Left lung (tissue), 10 donors: ENCODE results near the gene CALHM3. TPM values are rescaled to one million over a fixed set of nuclear protein-coding genes. Genes with fewer than 3 reads are reported as not detected.

Experiments
- ATAC-seq: fragments of 200-7000 bp; cut with Tn5 transposase; one replicate; pipeline ENCODE4 v1.9.1; 2020; ENCODE audit warnings: moderate library complexity
- DNase-seq, 4 donors: peaks; one replicate each; pipeline ENCODE4 v3.0.0-alpha.2; 2013 to 2020
- H3K27ac ChIP-seq, 2 donors: fragments of 200-600 bp; sonication (generic) in 1 of 2; one replicate each; pipeline versions ENCODE4 v1.5.0 to v1.8.0; 2020 to 2021
- H3K27me3 ChIP-seq, 2 donors: fragments of 200-600 bp; sonication (generic) in 1 of 2; one replicate each; pipeline versions ENCODE4 v1.5.0 to v1.8.0; 2020 to 2021
- H3K36me3 ChIP-seq, 2 donors: fragments of 200-600 bp; sonication (generic) in 1 of 2; one replicate each; pipeline versions ENCODE4 v1.5.0 to v1.8.0; 2020 to 2021
- H3K4me1 ChIP-seq, 2 donors: fragments of 200-600 bp; one replicate each; pipeline ENCODE4 v1.8.0; 2021
- H3K4me3 ChIP-seq, 2 donors: fragments of 200-600 bp; sonication (generic) in 1 of 2; one replicate each; pipeline versions ENCODE4 v1.5.0 to v1.8.0; 2020 to 2021; ENCODE audit warnings: mild to moderate bottlenecking in 1 of 2
- H3K9me3 ChIP-seq, 2 donors: fragments of 200-600 bp; sonication (generic) in 1 of 2; one replicate each; pipeline versions ENCODE4 v1.5.0 to v1.8.0; 2020 to 2021
- CTCF ChIP-seq, 2 donors: fragments of 200-600 bp; sonication (generic) in 1 of 2; IDR thresholded peaks; one replicate each; pipeline versions ENCODE4 v1.5.0 to v1.8.0; 2021; ENCODE audit warnings: antibody characterized with exemption in 2 of 2
- intact Hi-C, 2 donors: fragments of 100-400 bp; cut with DNase I; formaldehyde crosslinking; loops; one replicate each; pipeline versions ENCODE4 v1.11.2 to v1.14.2; 2022
- polyA plus RNA-seq, 6 donors: library from polyadenylated mRNA; unstranded; fragments of 120-200 nt; gene quantifications; one replicate each; pipeline ENCODE4 v1.2.1, GENCODE V29; 2013; ENCODE audit not compliant: insufficient read length in 6 of 6
- total RNA-seq, 2 donors: library from RNA; stranded (reverse); fragmentation: NEBNext Ultra II Directional; extraction: Animal tissue kit (Norgen Biotek cat#: 25700); gene quantifications; one replicate each; pipeline ENCODE4 v1.2.1, GENCODE V29; 2021
- donor health status: DM: no; HTN: yes; CAD: no.
- donor health status: DM: no; HTN: no; CAD: no.

CALHM3 gene
- total and polyA plus RNA-seq, 8 donors, result 0.16 TPM; not detected in 7

- H3K36me3 ChIP-seq, result no peaks in the 10 kb centered on the region
- DNase-seq, result peak in 1 of 4 donors; percentile 72
- H3K9me3 ChIP-seq, result no peaks in the 10 kb centered on the region
- no peaks in the 10 kb centered on the region for H3K27me3 ChIP-seq
- no peak for TF ChIP-seq CTCF (IDR thresholded peaks at IDR 0.05)
- intact Hi-C loops, result no loop called here
- H3K4me3 ChIP-seq, result no peak overlapping the region
- peaks cover 0 to 1% of the 10 kb centered on the region in 2 donors for H3K4me1 ChIP-seq
- H3K27ac ChIP-seq, result no peak overlapping the region
- no peak for ATAC-seq
Observed at GRCh38 chr10:103457896-103458583, 21.0 kb downstream of the CALHM3 start.

DNA sequence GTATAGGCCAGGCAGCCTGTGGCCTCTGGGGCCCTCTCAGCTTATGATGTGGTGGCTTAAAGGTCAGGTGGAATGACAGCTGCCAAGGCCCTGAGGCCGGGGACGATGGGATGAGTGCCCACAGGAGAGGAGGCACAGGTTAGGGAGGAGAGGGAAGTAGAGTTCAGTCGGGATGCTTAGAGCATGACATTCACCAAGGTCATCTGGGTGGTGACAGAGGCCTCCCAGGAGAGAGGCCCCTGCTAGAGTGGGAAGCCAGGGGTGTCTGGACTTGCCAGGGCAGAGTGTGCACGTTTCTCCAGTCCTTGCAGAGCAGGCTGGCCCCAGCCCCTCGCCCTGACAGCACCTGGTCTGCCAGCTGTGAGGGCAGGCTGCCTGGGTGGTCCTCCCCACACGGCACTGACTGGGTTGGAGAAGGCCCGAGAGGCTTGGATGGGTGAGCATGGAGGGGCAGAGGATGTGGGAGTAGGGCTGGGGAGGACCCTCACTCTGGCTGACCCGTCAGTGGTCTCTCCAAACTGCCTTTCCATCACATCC is 21.8 kb downstream of the CALHM3 start:
- no peak for TF ChIP-seq CTCF (IDR thresholded peaks at IDR 0.05)
- H3K27ac ChIP-seq, result no peak overlapping the region
- no peaks in the 10 kb centered on the region for H3K9me3 ChIP-seq
- no peaks in the 10 kb centered on the region for H3K36me3 ChIP-seq
- intact Hi-C loops, result no loop called here
- DNase-seq (peak in 1 of 4 donors; percentile 64), ATAC-seq (no peak)
- peaks cover 5 to 9% of the 10 kb centered on the region in 2 donors for H3K4me1 ChIP-seq
- peaks cover 0 to 7% of the 10 kb centered on the region in 2 donors for H3K27me3 ChIP-seq
- no peak overlapping the region for H3K4me3 ChIP-seq

GRCh38 chr10:103456074-103456660 is 22.9 kb downstream of the CALHM3 start:
- no peak for TF ChIP-seq CTCF (IDR thresholded peaks at IDR 0.05)
- no peaks in the 10 kb centered on the region for H3K9me3 ChIP-seq
- intact Hi-C loops, result no loop called here
- H3K27ac ChIP-seq, result no peak overlapping the region
- DNase-seq, result peak in 1 of 4 donors; percentile 39
- H3K4me3 ChIP-seq, result no peak overlapping the region
- peaks cover 5 to 16% of the 10 kb centered on the region in 2 donors for H3K4me1 ChIP-seq
- no peaks in the 10 kb centered on the region for H3K36me3 ChIP-seq
- peaks cover 0 to 15% of the 10 kb centered on the region in 2 donors for H3K27me3 ChIP-seq
- no peak for ATAC-seq

- no peak for TF ChIP-seq CTCF (IDR thresholded peaks at IDR 0.05)
- intact Hi-C loops, result no loop called here
- Histone ChIP-seq H3K4me3 (no peak overlapping the region), H3K27ac (no peak overlapping the region), H3K36me3 (peaks cover 0 to 2% of the 10 kb centered on the region in 2 donors), H3K4me1 (peaks cover 10 to 24% of the 10 kb centered on the region in 2 donors), H3K9me3 (no peaks in the 10 kb centered on the region), H3K27me3 (peaks cover 0 to 15% of the 10 kb centered on the region in 2 donors)
- ATAC-seq (no peak), DNase-seq (peak in 1 of 4 donors; percentile 69)
Observed at GRCh38 chr10:103455235-103455634, 23.8 kb downstream of the CALHM3 start.

GRCh38 chr10:103454026-103454425 is 25.0 kb downstream of the CALHM3 start:
- H3K36me3 ChIP-seq, result peaks cover 0 to 15% of the 10 kb centered on the region in 2 donors
- intact Hi-C loops, result no loop called here
- TF ChIP-seq CTCF (IDR thresholded peaks at IDR 0.05), result no peak
- no peaks in the 10 kb centered on the region for H3K9me3 ChIP-seq
- ATAC-seq, result no peak
- no peak overlapping the region for H3K27ac ChIP-seq
- peaks cover 22 to 36% of the 10 kb centered on the region in 2 donors for H3K4me1 ChIP-seq
- H3K4me3 ChIP-seq, result no peak overlapping the region
- H3K27me3 ChIP-seq, result peaks cover 0 to 15% of the 10 kb centered on the region in 2 donors
- peak in 1 of 4 donors; percentile 72 for DNase-seq
